ENCODE measurements around the gene FOXN3.

DNA sequence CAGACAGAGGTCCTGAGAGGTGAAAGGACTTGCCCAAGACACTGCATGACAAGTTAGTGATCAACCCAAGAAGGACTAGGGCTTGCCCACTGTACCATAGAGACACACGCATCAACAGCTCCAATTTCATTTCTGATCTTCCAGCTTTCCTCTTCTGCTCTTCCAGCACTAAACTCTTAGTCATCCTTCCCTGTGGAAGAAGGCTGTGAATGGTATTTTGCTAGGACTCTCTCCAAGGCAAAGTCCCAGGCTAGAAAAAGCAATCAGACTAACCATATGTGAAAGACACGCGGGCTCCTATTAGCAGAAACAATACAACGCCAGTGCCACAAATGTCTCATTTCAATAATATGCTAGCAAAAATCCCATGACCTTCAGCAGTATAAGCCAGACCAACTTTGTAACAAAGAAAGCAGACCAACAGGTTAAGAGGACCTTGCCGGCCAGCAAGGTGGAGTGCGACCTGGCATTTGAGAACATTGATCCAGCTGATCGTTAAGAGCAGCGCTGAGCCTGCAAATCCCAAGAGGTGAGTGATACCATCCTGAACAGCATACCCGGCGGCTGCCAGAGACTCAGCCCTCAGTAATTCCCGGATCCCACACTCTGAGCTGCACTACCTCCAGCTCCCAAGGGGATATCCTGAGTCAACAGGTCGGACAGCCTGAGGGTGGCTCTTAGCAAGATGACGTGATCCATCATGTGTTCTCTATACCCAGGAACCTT lies 132.5 kb downstream of the FOXN3 start:
- TF ChIP-seq CTCF (IDR thresholded peaks at IDR 0.05) (no peak), POLR2A (IDR thresholded peaks at IDR 0.05) (no peak)
